Epithelial cell of proximal tubule (primary cell): ENCODE results near the gene C6orf163. TPM values are rescaled to one million over a fixed set of nuclear protein-coding genes. Genes with fewer than 3 reads are reported as not detected.

Source experiments
- DNase-seq: peaks from one replicate; pipeline ENCODE4 v3.0.0-alpha.2; 2011; ENCODE audit warnings: low read depth
- H3K4me3 ChIP-seq: 2 replicates; pipeline ENCODE4 v1.5.1; 2011; ENCODE audit warnings: low read depth, mild to moderate bottlenecking, low read length
- total RNA-seq: library from RNA; depleted of rRNA; stranded (reverse); fragments of >200 nt; gene quantifications from 2 replicates; pipeline ENCODE4 v1.2.3, GENCODE V29; 2015
- TF ChIP-seq, protein P1 (sequence below): conservative IDR thresholded peaks from 2 replicates; pipeline ENCODE4 v1.5.1; 2012; ENCODE audit warnings: low read depth, mild to moderate bottlenecking, low read length

C6orf163 gene
- total RNA-seq, 1 donor from 2014 or later, result not detected

DNA sequence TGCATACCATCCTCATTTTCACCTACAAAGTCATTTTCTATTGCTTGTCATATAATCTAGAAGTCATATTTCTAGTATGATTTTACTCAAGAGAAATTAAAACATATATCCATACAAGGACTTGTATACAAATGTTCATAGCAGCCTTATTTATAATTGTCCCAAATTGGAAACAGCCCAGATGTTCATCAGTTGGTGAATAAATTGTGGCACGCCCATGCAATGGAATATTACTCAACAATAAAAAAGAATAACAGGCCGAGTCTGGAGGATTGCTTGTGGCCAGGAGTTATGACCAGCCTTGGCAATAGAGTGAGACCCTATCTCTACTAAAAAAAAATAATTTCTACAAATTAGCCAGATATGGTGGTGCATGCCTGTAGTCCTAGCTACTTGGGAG, 28.8 kb downstream of the C6orf163 start:
- DNase-seq, result no peak
- no peak overlapping the region for H3K4me3 ChIP-seq
- TF ChIP-seq, protein P1, sequence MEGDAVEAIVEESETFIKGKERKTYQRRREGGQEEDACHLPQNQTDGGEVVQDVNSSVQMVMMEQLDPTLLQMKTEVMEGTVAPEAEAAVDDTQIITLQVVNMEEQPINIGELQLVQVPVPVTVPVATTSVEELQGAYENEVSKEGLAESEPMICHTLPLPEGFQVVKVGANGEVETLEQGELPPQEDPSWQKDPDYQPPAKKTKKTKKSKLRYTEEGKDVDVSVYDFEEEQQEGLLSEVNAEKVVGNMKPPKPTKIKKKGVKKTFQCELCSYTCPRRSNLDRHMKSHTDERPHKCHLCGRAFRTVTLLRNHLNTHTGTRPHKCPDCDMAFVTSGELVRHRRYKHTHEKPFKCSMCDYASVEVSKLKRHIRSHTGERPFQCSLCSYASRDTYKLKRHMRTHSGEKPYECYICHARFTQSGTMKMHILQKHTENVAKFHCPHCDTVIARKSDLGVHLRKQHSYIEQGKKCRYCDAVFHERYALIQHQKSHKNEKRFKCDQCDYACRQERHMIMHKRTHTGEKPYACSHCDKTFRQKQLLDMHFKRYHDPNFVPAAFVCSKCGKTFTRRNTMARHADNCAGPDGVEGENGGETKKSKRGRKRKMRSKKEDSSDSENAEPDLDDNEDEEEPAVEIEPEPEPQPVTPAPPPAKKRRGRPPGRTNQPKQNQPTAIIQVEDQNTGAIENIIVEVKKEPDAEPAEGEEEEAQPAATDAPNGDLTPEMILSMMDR, result no peak

DNA sequence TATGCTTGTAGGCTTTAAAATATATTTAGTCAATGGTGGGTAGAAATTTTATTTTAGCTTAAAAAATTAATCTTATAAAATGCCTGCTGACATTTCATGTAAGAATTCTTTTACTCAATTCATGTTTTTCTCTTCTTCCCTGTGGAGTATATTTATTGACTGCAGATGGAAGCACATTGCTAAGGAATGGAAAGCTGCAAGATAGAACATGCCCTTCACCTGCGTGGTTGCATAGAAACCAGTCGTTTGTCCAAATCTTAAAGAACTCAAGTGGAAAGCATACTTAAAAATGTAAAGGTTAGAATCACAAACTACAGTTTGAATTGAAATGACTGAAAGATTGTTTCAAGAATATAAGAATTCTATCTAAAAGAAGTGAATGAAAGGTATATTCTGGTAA, 30.7 kb downstream of the C6orf163 start:
- DNase-seq, result no peak
- no peak overlapping the region for H3K4me3 ChIP-seq
- TF ChIP-seq, protein P1, result no peak

DNA sequence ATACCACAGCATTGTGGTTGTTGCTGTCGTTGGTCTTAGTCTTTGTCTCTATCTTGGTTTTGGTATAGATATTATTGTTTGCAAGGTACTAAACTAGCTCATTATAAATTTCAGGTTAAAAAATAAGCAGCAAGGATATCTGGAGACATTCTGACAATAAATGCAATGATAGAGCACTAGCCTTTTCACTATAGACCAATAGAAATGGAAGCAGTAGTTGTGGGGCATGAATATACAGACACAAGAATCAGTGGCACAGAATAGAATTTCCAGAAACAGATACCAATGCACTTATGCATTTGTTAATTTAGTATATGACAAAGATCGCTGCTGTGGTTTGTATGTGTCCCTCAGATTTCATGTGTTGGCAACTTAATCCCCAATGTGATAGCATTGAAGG, 32.0 kb downstream of the C6orf163 start:
- H3K4me3 ChIP-seq, result no peak overlapping the region
- TF ChIP-seq, protein P1, result no peak
- DNase-seq, result no peak

DNA sequence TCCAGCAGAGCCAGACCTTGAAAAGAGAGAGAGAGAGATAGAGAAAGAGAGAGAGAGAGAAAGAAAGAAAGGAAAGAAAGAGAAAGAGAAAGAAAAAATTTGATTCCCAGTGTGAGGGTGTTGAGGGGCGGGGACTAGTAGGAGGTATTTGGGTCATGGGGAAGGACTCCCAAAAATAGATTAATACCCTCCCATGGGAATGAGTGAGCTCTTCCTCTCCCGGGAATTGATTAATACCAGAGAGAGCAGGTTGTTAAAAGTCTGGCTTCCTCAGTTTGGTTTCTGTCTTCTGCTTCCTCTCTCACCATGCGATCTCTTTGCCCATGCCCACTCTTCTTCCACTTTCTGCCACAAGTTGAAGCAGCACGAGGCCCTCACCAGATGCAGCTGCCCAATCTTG, 34.3 kb downstream of the C6orf163 start:
- H3K4me3 ChIP-seq, result no peak overlapping the region
- TF ChIP-seq, protein P1, result no peak
- no peak for DNase-seq

DNA sequence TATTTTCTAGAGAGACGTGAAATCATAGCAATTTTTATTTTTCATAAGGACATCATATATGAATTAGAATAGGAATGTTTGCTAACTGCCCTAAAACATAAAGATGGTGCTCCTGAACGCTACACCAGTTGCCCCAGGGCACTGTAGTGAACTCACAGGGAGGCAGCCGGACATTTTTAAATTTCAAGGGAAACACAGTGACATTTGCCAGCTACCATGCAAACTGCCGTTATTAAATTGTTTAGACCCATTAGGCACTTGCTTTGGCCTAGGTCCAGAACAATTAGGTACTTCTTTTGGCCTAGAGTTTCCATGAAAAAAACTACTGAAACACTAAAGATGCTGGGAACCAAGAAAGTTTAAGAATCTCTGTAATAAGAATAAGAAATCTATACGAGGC, 38.2 kb downstream of the C6orf163 start:
- DNase-seq, result no peak
- TF ChIP-seq, protein P1, result no peak

DNA sequence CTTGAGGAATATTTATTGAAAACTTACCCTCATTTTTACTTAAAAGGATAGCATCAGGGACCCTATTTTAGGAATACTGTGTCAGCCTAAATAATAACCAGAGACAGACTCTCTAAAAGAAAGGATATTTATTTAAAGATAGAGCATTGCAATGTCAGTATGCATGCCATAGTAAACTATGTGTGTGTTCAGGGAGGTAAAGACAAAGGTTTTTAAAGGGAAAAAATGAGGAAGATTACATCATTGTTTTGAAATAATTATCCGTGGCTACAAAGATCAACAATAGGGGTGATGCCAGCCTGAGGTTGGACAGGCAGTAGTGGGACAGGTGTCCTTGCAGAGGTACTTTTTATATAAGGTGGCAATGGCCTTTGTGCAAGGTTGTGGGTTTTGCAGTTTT, 39.4 kb downstream of the C6orf163 start:
- DNase-seq, result no peak
- H3K4me3 ChIP-seq, result no peak overlapping the region
- TF ChIP-seq, protein P1, result no peak

More for the DNA sequence above, 38.2 kb downstream of the C6orf163 start:
- H3K4me3 ChIP-seq, result no peak overlapping the region

DNA sequence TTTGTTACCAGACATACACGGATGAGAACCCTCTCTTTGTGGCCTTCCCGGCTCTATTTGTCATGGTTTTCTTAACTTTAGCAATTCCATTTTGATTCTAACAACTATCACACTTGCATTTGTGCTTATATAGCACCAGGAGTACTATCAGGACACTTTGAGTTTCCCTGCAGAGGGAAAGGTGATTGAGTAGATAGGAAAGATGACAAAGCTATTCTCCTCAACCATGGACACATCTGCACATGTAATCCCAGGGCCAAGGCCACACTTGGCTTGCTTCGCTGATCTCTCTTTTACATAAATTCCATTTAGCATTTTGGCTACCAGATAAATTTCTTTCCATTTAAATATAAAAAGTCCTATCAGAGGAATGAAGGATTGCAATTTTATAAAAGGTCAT, 39.8 kb downstream of the C6orf163 start:
- DNase-seq, result no peak
- TF ChIP-seq, protein P1, result no peak
- no peak overlapping the region for H3K4me3 ChIP-seq
